Measurements from ENCODE around the gene ACTR3. TPM values are rescaled to one million over a fixed set of nuclear protein-coding genes. Genes with fewer than 3 reads are reported as not detected.

Gene ACTR3
- total RNA-seq, 1 donor from 2014 or later: 104 TPM

GRCh38 chr2:114005110-114005783 is 115.4 kb downstream of the ACTR3 start:
- DNase-seq: no peak

DNA sequence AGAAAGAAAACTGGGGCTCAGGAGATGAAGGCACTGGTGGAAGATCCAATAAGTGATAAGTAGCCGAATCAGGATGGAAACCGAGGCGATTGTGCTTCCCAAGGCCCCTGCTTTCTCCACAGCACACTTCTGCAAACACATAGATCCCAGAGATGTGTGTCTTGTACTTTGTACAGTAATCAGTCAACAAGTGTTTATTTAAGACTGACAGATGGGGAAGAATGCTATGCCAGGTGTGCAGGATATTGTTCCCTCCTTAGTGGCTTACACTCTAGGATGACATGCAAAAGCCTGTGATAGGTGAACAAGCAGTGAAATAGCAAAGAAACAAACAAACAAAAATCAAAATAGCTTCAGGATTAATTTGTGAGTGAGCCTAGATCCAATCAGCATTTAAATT is 116.6 kb downstream of the ACTR3 start:
- no peak for DNase-seq

DNA sequence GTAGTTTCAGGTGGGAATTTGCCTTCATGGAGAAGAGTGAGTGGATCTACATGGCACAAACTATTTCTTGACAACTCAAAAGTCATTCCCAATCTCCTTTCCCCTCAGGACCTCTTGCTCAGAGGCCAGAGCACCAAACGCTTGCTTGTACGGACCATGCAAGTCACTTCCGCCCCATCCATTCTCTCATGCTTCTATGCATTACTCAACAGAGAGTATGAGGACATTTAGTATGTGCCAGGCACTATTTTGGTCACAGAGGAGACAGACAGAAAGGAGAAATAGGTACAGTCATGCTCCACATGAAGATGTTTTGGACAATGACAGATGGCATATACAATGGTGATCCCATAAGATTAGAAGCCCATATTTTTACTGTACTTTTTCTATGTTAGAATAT is 117.5 kb downstream of the ACTR3 start:
- no peak for DNase-seq

GRCh38 chr2:114008720-114009119 is 118.8 kb downstream of the ACTR3 start:
- DNase-seq: no peak

DNA sequence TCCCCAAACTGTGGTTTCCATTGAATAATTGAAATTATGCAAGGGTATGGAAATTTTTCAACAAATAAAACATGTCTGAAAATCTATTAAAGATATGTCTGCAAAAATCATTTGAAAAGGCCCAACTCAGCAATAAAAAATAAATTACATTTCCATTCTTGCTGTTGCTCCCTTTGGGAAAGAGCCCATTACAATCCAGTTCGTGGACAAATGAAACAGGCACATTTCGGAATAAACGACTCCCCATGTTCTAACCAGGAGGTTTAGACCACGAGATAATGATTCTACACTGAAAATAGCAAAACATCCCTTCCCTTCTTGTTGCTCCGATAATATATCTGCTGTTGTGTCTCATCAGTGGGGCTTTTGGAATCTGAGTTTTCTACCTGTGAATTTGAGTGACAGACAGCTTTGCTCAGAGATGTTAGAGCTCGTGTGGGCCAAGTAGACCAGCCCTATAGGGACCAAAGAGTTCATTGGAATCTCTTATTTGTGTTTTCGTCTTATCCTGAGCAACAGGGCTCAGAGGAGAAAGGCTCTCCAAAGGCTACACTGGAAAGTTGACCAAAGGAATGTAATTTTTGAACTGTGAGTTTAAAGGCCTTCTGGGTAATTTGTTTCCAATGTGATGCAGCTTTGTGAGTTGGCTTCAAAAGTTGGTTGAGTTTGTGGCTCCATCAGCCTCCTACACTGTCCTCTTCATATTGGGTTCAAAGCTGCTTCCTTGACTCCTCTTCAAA is 119.5 kb downstream of the ACTR3 start:
- no peak for DNase-seq

GRCh38 chr2:114010001-114010400 is 120.1 kb downstream of the ACTR3 start:
- no peak for DNase-seq

DNA sequence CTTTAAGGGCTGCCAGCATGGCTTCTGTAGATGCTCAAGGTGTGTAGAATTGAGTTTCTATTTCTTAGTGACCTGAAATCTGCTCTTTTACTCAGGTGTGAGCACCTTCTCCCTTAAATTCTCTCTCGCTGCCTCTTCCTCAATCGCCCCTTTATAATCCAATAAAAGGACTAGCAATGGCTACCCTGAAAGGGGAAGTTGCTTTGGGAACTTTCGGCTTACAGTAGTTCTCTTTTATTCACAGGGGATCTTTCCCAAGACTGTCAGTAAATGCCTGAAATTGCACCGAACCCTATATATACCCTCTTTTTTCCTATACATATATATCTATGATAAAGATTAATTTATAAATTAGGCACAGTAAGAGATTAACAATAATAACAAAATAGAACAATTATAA is 121.8 kb downstream of the ACTR3 start:
- DNase-seq: no peak

Small RNAs within 50 kb of the gene (small RNA-seq; reads per million reads assigned to genes)
- not detected for gene RF00012 (ENCODE audit: low replicate concordance)

Other genes with a start within 250 kb of the ACTR3 start
- 136 TPM for gene SLC35F5, start 133.4 kb upstream of the ACTR3 start, total RNA-seq

Data from skin of body (tissue), 3 donors.